H1 (cell line): ENCODE results near the gene NCL. TPM values are rescaled to one million over a fixed set of nuclear protein-coding genes. Genes with fewer than 3 reads are reported as not detected.
"Not testable (repeated sequence)": the region's sequence is repeated elsewhere in the genome, so short reads cannot be mapped to it uniquely, and the experiment has no call there.

Source experiments
- CTCF ChIA-PET: fragments of 300-600 bp; sonication (Branson Sonifier 250); formaldehyde crosslinking; loops from one replicate; lab custom pipeline; 2021; ENCODE audit not compliant: partially characterized antibody; lab: Charles Lee
- POLR2A ChIA-PET: fragments of 300-600 bp; sonication (Branson Sonifier 250); formaldehyde crosslinking; loops from one replicate; lab custom pipeline; 2021; ENCODE audit warnings: inconsistent platforms; ENCODE audit not compliant: partially characterized antibody; lab: Charles Lee
- DNase-seq, 2 experiments: peaks; one replicate each; pipeline versions ENCODE4 v3.0.0 to v3.0.0-alpha.2; 2010 to 2022; ENCODE audit warnings: low spot score in 2 of 2, low read depth in 1 of 2, mixed read lengths in 1 of 2
- FAIRE-seq: peaks from 2 replicates; lab custom pipeline; 2011; peaks lifted over from hg19 to GRCh38; lab: Jason Lieb, UNC
- H2AFZ ChIP-seq: 2 replicates; pipeline ENCODE4 v1.8.1; 2012; ENCODE audit warnings: low read length, inconsistent platforms
- H2AK5ac ChIP-seq: 2 replicates; pipeline ENCODE4 v1.6.1; 2013; ENCODE audit warnings: low read depth, low read length
- H2BK120ac ChIP-seq: replicated peaks from 2 replicates; pipeline ENCODE3; 2013; ENCODE audit warnings: low read depth, low read length, inconsistent platforms
- H2BK12ac ChIP-seq: 2 replicates; pipeline ENCODE4 v1.6.1; 2013; ENCODE audit warnings: low read depth, low read length
- H2BK15ac ChIP-seq: 2 replicates; pipeline ENCODE4 v1.6.1; 2013; ENCODE audit warnings: low read length
- H2BK20ac ChIP-seq: 2 replicates; pipeline ENCODE4 v1.6.1; 2013; ENCODE audit warnings: low read length
- H2BK5ac ChIP-seq: 2 replicates; pipeline ENCODE4 v1.6.1; 2013; ENCODE audit warnings: low read depth, low read length
- H3K14ac ChIP-seq: 2 replicates; pipeline ENCODE4 v1.6.1; 2013; ENCODE audit warnings: inconsistent platforms; ENCODE audit not compliant: insufficient read length
- H3K18ac ChIP-seq: 2 replicates; pipeline ENCODE4 v1.6.1; 2013; ENCODE audit warnings: low read length; ENCODE audit errors: extremely low read depth
- H3K23ac ChIP-seq: 2 replicates; pipeline ENCODE4 v1.6.1; 2013; ENCODE audit warnings: inconsistent platforms; ENCODE audit not compliant: insufficient read length
- H3K23me2 ChIP-seq: 2 replicates; pipeline ENCODE4 v1.6.1; 2013; ENCODE audit warnings: low read depth, low read length
- H3K27ac ChIP-seq: 2 replicates; pipeline ENCODE4 v1.6.1; 2011; ENCODE audit warnings: low read depth, low read length, inconsistent platforms
- H3K27me3 ChIP-seq, 4 experiments: replicated peaks in 1 of 4; 1 replicate in 1 of 4; 2 replicates in 3 of 4; pipeline versions ENCODE4 v1.6.1 to v1.8.1; 2011 to 2013; ENCODE audit warnings: low read length in 3 of 4, mild to moderate bottlenecking in 3 of 4, inconsistent platforms in 2 of 4, mixed read lengths in 2 of 4, moderate library complexity in 1 of 4; ENCODE audit not compliant: control insufficient read depth in 3 of 4, insufficient read depth in 3 of 4; ENCODE audit errors: extremely low read depth in 1 of 4
- H3K36me3 ChIP-seq, 4 experiments: 2 replicates each; pipeline versions ENCODE4 v1.6.1 to v1.8.1; 2011 to 2013; ENCODE audit warnings: mild to moderate bottlenecking in 4 of 4, low read length in 3 of 4, moderate library complexity in 2 of 4, control low read depth in 1 of 4, inconsistent platforms in 1 of 4; ENCODE audit not compliant: insufficient read depth in 4 of 4, control insufficient read depth in 2 of 4
- H3K4ac ChIP-seq: replicated peaks from 2 replicates; pipeline ENCODE3; 2013; ENCODE audit warnings: low read length, low read depth, mixed read lengths, inconsistent platforms; ENCODE audit not compliant: insufficient read length
- H3K4me1 ChIP-seq, 4 experiments: replicated peaks in 1 of 4; 1 replicate in 1 of 4; 2 replicates in 3 of 4; pipeline versions ENCODE4 v1.6.1 to v1.8.1; 2011 to 2013; ENCODE audit warnings: low read length in 3 of 4, inconsistent platforms in 2 of 4, mixed read lengths in 1 of 4; ENCODE audit not compliant: insufficient read depth in 4 of 4, control insufficient read depth in 3 of 4
- H3K4me2 ChIP-seq, 2 experiments: 2 replicates each; pipeline versions ENCODE4 v1.6.1 to v1.8.1; 2011 to 2013; ENCODE audit warnings: low read depth in 2 of 2, low read length in 2 of 2, control low read depth in 1 of 2, inconsistent platforms in 1 of 2, mild to moderate bottlenecking in 1 of 2; ENCODE audit not compliant: insufficient read depth in 1 of 2
- H3K4me3 ChIP-seq, 4 experiments: fragments of 200-600, 300-600 bp in 1 of 4; sonication (generic), shearing (Covaris generic), sonication (Bioruptor Twin) in 1 of 4; 2 replicates each; pipeline versions ENCODE4 v1.5.1 to v1.8.1; 2011 to 2016; ENCODE audit warnings: low read length in 4 of 4, low read depth in 3 of 4, control low read depth in 2 of 4, inconsistent platforms in 2 of 4, mild to moderate bottlenecking in 2 of 4, mixed read lengths in 1 of 4, moderate library complexity in 1 of 4; ENCODE audit not compliant: insufficient read depth in 2 of 4; ENCODE audit errors: extremely low read depth in 1 of 4
- H3K56ac ChIP-seq: replicated peaks from 2 replicates; pipeline ENCODE3; 2013; ENCODE audit warnings: low read depth, mild to moderate bottlenecking, mixed read lengths, low read length, inconsistent platforms; ENCODE audit not compliant: insufficient read length
- H3K79me1 ChIP-seq: 2 replicates; pipeline ENCODE4 v1.6.1; 2013; ENCODE audit warnings: low read depth, low read length, control low read depth
- H3K79me2 ChIP-seq, 2 experiments: 2 replicates each; pipeline versions ENCODE4 v1.6.1 to v1.8.1; 2012 to 2013; ENCODE audit warnings: low read length in 2 of 2, mild to moderate bottlenecking in 2 of 2, inconsistent platforms in 1 of 2; ENCODE audit not compliant: insufficient read depth in 2 of 2, control insufficient read depth in 1 of 2
- H3K9ac ChIP-seq, 4 experiments: replicated peaks in 1 of 4; 1 replicate in 1 of 4; 2 replicates in 3 of 4; pipeline versions ENCODE4 v1.6.1 to v1.8.1; 2011 to 2013; ENCODE audit warnings: low read depth in 3 of 4, low read length in 3 of 4, control low read depth in 2 of 4, mild to moderate bottlenecking in 2 of 4, moderate library complexity in 2 of 4, inconsistent platforms in 1 of 4; ENCODE audit errors: extremely low read depth in 1 of 4
- H3K9me3 ChIP-seq, 2 experiments: 2 replicates each; pipeline versions ENCODE4 v1.6.1 to v1.8.1; 2012 to 2013; ENCODE audit warnings: mild to moderate bottlenecking in 2 of 2, moderate library complexity in 2 of 2, control low read depth in 1 of 2, inconsistent platforms in 1 of 2, low read depth in 1 of 2, low read length in 1 of 2, mixed read lengths in 1 of 2; ENCODE audit not compliant: insufficient read depth in 2 of 2
- H4K20me1 ChIP-seq, 2 experiments: replicated peaks in 1 of 2; 2 replicates each; pipeline versions ENCODE3 to v1.8.1; 2011 to 2013; ENCODE audit warnings: inconsistent platforms in 2 of 2, low read length in 2 of 2, mild to moderate bottlenecking in 1 of 2; ENCODE audit not compliant: insufficient read depth in 2 of 2, control insufficient read depth in 1 of 2
- H4K5ac ChIP-seq: 2 replicates; pipeline ENCODE4 v1.6.1; 2013; ENCODE audit warnings: low read length, low read depth, mixed read lengths, inconsistent platforms; ENCODE audit not compliant: insufficient read length
- H4K8ac ChIP-seq: 2 replicates; pipeline ENCODE4 v1.8.0; 2013; ENCODE audit warnings: mild to moderate bottlenecking, moderate library complexity, low read length, inconsistent platforms; ENCODE audit not compliant: insufficient read depth; ENCODE audit errors: extremely low read depth
- H4K91ac ChIP-seq: replicated peaks from 2 replicates; pipeline ENCODE3; 2013; ENCODE audit warnings: low read length, mixed read lengths, inconsistent platforms; ENCODE audit not compliant: insufficient read length
- WGBS, 2 experiments: shearing (Covaris generic) in 1 of 2; methylation state at CpG; one replicate each; pipeline versions ENCODE4 v1.1.6 to v1.1.7; 2013 to 2015; ENCODE audit warnings: low lambda C conversion rate in 2 of 2, mixed read lengths in 2 of 2, inconsistent platforms in 1 of 2, low coverage in 1 of 2, missing lambda C conversion rate in 1 of 2; ENCODE audit not compliant: insufficient replicate concordance in 2 of 2, insufficient coverage in 1 of 2, insufficient read length in 1 of 2; ENCODE audit errors: extremely low coverage in 1 of 2, missing lambda C conversion rate in 1 of 2; 5-methylcytosine and 5-hydroxymethylcytosine counted together
- polyA plus RNA-seq, 7 experiments: library from polyadenylated mRNA; depleted of rRNA in 3 of 7; stranded (reverse) in 5 of 7; unstranded in 2 of 7; fragments of >200 nt in 5 of 7; fragments of 200-250 nt in 2 of 7; gene quantifications; 1 replicate in 5 of 7; 2 replicates in 1 of 7; 4 replicates in 1 of 7; pipeline versions ENCODE4 v1.2.1 to v1.2.3, GENCODE V29; 2011 to 2013; ENCODE audit warnings: missing spikeins in 2 of 7, mixed read lengths in 2 of 7
- small RNA-seq: library from polyadenylated mRNA; stranded (forward); fragments of <200 nt; extraction: miRNeasy Mini kit (QIAGEN cat#:217004); gene quantifications from one replicate; pipeline ENCODE3, GENCODE V24; 2013; ENCODE audit not compliant: insufficient read depth
- total RNA-seq: library from RNA; stranded (reverse); fragmentation: NEBNext Ultra II Directional; extraction: Animal tissue kit (Norgen Biotek cat#: 25700); gene quantifications from 2 replicates; pipeline ENCODE4 v1.2.1, GENCODE V29; 2021

The NCL gene
- total and polyA plus RNA-seq, 2 of the 8 experiments (the other 6 are each of a cell fraction or from before 2014, with no cell fraction given), result 61.2 to 1,478 TPM

DNA sequence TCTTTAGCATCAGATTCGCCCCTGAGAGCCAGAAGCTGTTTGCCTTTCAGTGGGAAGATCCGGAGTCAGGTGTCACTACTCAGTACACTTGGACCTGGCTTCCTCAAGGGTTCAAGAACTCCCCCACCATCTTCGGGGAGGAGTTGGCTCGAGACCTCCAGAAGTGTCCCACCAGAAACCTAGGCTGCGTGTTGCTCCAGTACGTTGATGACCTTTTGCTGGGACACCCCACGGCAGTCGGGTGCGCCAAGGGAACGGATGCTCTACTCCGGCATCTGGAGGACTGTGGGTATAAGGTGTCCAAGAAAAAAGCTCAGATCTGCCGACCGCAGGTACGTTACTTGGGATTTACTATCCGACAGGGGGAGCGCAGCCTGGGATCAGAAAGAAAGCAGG lies 60.1 kb downstream of the NCL start:
- peaks cover 0 to 10% (median 8%) of the 10 kb centered on the region in 4 experiments; a peak in 6 of 7 replicates for H3K4me1 ChIP-seq
- H3K79me1 ChIP-seq, H3K4me3 ChIP-seq, FAIRE-seq, H2BK12ac ChIP-seq, H4K8ac ChIP-seq, H3K4ac ChIP-seq, H3K14ac ChIP-seq, H3K79me2 ChIP-seq, H2BK5ac ChIP-seq, H3K4me2 ChIP-seq, H3K9me3 ChIP-seq, H2BK120ac ChIP-seq, H4K5ac ChIP-seq, H2BK20ac ChIP-seq, H4K20me1 ChIP-seq, H2AK5ac ChIP-seq, H3K36me3 ChIP-seq, H3K56ac ChIP-seq, H2BK15ac ChIP-seq, DNase-seq, H3K9ac ChIP-seq, H3K27me3 ChIP-seq, H3K23me2 ChIP-seq, H2AFZ ChIP-seq, H3K18ac ChIP-seq, H3K27ac ChIP-seq, H4K91ac ChIP-seq, H3K23ac ChIP-seq: not testable (repeated sequence)
- ChIA-PET CTCF (interaction anchor here (1.2 to 32.5 kb wide), 14 partner anchors 0 to 177 kb away, joined by 3 to 617 read pairs (median 22); partner anchors contain the start of gene B3GNT7), POLR2A (interaction anchor here (1.8 to 20.1 kb wide), 2 partner anchors 50 to 60 kb away, joined by 6 to 235 read pairs; partner anchors contain the start of gene NCL)
- 94% methylated on average over 16 of the region's 16 CpGs; no CpG with 5 or more reads in 1 of the 2 experiments for WGBS, 2 experiments

Small RNAs within 50 kb of the gene (small RNA-seq; reads per million reads assigned to genes)
- gene RNU2-22P (not detected), gene SNORA75 (141 reads per million, percentile 98 among the genes with 10 or more reads in this experiment), gene SNORD20 (not detected), gene SNORD82 (7,227 reads per million, percentile 100 among the genes with 10 or more reads in this experiment)

Other genes starting within 250 kb of the NCL start
- 72.5 and 73.1 TPM in 2 replicates for gene B3GNT7, start 68.8 kb downstream of the NCL start, total RNA-seq
- gene B3GNT7, start 68.8 kb downstream of the NCL start, polyA plus RNA-seq (2011; rRNA removed), result 26.4 and 27.7 TPM in 2 replicates
- 0.46 and 0.56 TPM in 2 replicates for gene NMUR1, start 66.0 kb upstream of the NCL start, total RNA-seq
- gene NMUR1, start 66.0 kb upstream of the NCL start, polyA plus RNA-seq (2011; rRNA removed), result 1.5 and 2.0 TPM in 2 replicates
- not detected in 2 replicates for gene TEX44, start 128.4 kb upstream of the NCL start, total RNA-seq
- 0.06 TPM in 1 of 2 replicates, not detected in the other for gene TEX44, start 128.4 kb upstream of the NCL start, polyA plus RNA-seq (2011; rRNA removed)
- gene PTMA, start 244.0 kb upstream of the NCL start, total RNA-seq, result 2,680 and 2,823 TPM in 2 replicates
- gene PTMA, start 244.0 kb upstream of the NCL start, polyA plus RNA-seq (2011; rRNA removed), result 643 and 683 TPM in 2 replicates